ENCODE data around the gene RXRB. TPM values are rescaled to one million over a fixed set of nuclear protein-coding genes. Genes with fewer than 3 reads are reported as not detected.

The RXRB gene
- polyA plus RNA-seq, 3 donors, result 4.5 to 74.5 (median 5.1) TPM

DNA sequence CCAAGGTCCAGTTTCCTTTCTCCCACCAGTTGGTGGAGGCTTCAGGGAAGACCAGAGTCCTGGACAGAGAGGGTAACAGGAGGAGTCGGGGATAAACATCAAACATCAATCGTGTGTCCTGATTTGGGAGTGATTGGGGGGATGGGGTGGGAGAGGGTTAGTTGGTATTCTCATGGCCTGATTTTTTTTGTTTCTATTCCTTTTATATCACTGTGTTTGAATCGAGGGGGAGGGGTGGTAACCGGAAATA, 3.6 kb upstream of the RXRB start:
- H3K4me3 ChIP-seq (replicated peaks in 1 of 3; ENCODE audit: low read depth in 2 of 3, low read length in 3 of 3), result peak overlapping the region in 2 of 3 experiments; percentile 74 to 84

DNA sequence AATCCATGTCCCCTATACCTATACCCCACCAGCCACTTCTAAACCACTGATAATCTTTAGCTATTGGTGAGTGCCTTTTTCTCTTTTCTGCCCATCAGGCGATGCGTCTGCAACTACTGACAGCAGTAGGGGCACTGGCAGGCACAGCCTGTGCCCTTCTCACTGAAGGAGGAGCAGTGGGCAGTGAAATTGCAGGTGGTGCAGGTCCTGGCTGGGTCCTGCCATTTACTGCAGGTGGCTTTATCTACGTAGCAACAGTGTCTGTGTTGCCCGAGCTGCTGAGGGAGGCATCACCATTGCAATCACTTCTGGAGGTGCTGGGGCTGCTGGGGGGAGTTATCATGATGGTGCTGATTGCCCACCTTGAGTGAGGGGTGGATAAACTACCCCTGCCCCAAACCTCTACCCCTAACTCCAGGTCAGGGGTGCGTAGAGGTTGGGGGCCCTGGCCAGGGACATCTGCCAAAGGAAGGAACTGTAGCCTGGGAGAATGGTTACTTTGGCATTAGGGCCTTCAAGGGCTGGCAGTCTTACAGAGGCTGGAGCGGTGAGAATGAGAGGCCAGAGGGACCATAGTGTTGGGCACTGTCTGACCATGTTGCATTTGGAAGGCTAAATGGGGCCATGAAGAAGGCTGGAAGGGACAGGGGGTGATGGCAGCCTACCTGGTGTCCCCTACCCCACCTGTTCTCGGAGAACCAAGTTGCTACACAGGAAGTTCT, 3.1 kb upstream of the RXRB start:
- Mint-ChIP-seq H3K4me3 (peak overlapping the region; percentile 62 to 78), H3K27ac (peak overlapping the region in 6 of 7 donors; percentile 30 to 84 (median 60)), H3K4me1 (peaks cover 55% of the 10 kb centered on the region), H3K9me3 (peaks cover 0 to 3% (median 0%) of the 10 kb centered on the region in 7 donors), H3K36me3 (peaks cover 22 to 23% of the 10 kb centered on the region in 2 donors), H3K27me3 (ENCODE audit: low read depth in 3 of 3) (peaks cover 0 to 13% (median 12%) of the 10 kb centered on the region in 3 donors)
- intact Hi-C loops (cut with micrococcal nuclease), result loop anchor here (5.0 to 10.0 kb wide), 2 partner anchors 94 to 211 kb away; partner anchors contain the start of genes CUTA (in 1 of the 2), PHF1 (in 1 of the 2) and RGL2 (in 1 of the 2)
- Histone ChIP-seq H3K9ac (ENCODE audit: insufficient read depth, low read length, poor library complexity, severe bottlenecking) (no peak overlapping the region), H3K79me2 (ENCODE audit: insufficient read depth, low read length) (peaks cover 45% of the 10 kb centered on the region), H3K9me3 (replicated peaks in 1 of 2; ENCODE audit: control insufficient read depth in 1 of 2, insufficient read depth in 1 of 2, low read length in 2 of 2) (no peaks in the 10 kb centered on the region), H3K4me2 (replicated peaks; ENCODE audit: extremely low read depth, low read length, poor library complexity, severe bottlenecking) (peak overlapping the region; percentile 90), H3K27ac (ENCODE audit: low read depth in 1 of 2, low read length in 2 of 2) (no peak overlapping the region), H3K36me3 (replicated peaks in 1 of 2; ENCODE audit: control insufficient read depth in 1 of 2, insufficient read depth in 2 of 2, low read length in 2 of 2) (peaks cover 20 to 21% of the 10 kb centered on the region in 2 donors), H2AFZ (ENCODE audit: insufficient read depth, low read depth, low read length, poor library complexity, severe bottlenecking) (no peak overlapping the region), H3K4me3 (replicated peaks in 1 of 3; ENCODE audit: low read depth in 2 of 3, low read length in 3 of 3) (peak overlapping the region in 1 of 3 experiments; percentile 84), H3K27me3 (ENCODE audit: control insufficient read depth in 2 of 2, insufficient read depth in 2 of 2, low read length in 2 of 2) (no peaks in the 10 kb centered on the region), H3K4me1 (ENCODE audit: control insufficient read depth in 1 of 2, insufficient read depth in 2 of 2, low read length in 2 of 2) (peaks cover 45 to 61% of the 10 kb centered on the region in 2 donors), H4K20me1 (ENCODE audit: insufficient read depth, low read length) (peaks cover 24% of the 10 kb centered on the region)
- TF ChIP-seq, protein P1, sequence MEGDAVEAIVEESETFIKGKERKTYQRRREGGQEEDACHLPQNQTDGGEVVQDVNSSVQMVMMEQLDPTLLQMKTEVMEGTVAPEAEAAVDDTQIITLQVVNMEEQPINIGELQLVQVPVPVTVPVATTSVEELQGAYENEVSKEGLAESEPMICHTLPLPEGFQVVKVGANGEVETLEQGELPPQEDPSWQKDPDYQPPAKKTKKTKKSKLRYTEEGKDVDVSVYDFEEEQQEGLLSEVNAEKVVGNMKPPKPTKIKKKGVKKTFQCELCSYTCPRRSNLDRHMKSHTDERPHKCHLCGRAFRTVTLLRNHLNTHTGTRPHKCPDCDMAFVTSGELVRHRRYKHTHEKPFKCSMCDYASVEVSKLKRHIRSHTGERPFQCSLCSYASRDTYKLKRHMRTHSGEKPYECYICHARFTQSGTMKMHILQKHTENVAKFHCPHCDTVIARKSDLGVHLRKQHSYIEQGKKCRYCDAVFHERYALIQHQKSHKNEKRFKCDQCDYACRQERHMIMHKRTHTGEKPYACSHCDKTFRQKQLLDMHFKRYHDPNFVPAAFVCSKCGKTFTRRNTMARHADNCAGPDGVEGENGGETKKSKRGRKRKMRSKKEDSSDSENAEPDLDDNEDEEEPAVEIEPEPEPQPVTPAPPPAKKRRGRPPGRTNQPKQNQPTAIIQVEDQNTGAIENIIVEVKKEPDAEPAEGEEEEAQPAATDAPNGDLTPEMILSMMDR (IDR thresholded peaks at IDR 0.05), result no peak
- no peak for DNase-seq
- WGBS (ENCODE audit: insufficient coverage), result 100% methylated on average over 1 of the region's 7 CpGs

More for the DNA sequence above, 3.6 kb upstream of the RXRB start:
- intact Hi-C loops (cut with micrococcal nuclease), result loop anchor here (5.0 to 10.0 kb wide), 2 partner anchors 93 to 211 kb away; partner anchors contain the start of genes CUTA (in 1 of the 2), PHF1 (in 1 of the 2) and RGL2 (in 1 of the 2)
- no peak overlapping the region for H2AFZ ChIP-seq (ENCODE audit: insufficient read depth, low read depth, low read length, poor library complexity, severe bottlenecking)
- H3K9me3 Mint-ChIP-seq, result peaks cover 0 to 3% (median 0%) of the 10 kb centered on the region in 7 donors
- H3K9me3 ChIP-seq (replicated peaks in 1 of 2; ENCODE audit: control insufficient read depth in 1 of 2, insufficient read depth in 1 of 2, low read length in 2 of 2), result no peaks in the 10 kb centered on the region
- H3K27me3 Mint-ChIP-seq (ENCODE audit: low read depth in 3 of 3), result peaks cover 0 to 13% (median 12%) of the 10 kb centered on the region in 3 donors
- no CpG with 5 or more reads among the region's 4 CpGs for WGBS (ENCODE audit: insufficient coverage)
- peaks cover 46 to 63% of the 10 kb centered on the region in 2 donors for H3K4me1 ChIP-seq (ENCODE audit: control insufficient read depth in 1 of 2, insufficient read depth in 2 of 2, low read length in 2 of 2)
- H3K27me3 ChIP-seq (ENCODE audit: control insufficient read depth in 2 of 2, insufficient read depth in 2 of 2, low read length in 2 of 2), result no peaks in the 10 kb centered on the region
- H3K4me1 Mint-ChIP-seq, result peaks cover 55% of the 10 kb centered on the region
- peak overlapping the region; percentile 90 for H3K4me2 ChIP-seq (replicated peaks; ENCODE audit: extremely low read depth, low read length, poor library complexity, severe bottlenecking)
- H3K36me3 Mint-ChIP-seq, result peaks cover 22 to 23% of the 10 kb centered on the region in 2 donors
- peak overlapping the region in 4 of 7 donors; percentile 8 to 84 (median 60) for H3K27ac Mint-ChIP-seq
- peaks cover 20% of the 10 kb centered on the region for H4K20me1 ChIP-seq (ENCODE audit: insufficient read depth, low read length)
- peaks cover 40% of the 10 kb centered on the region for H3K79me2 ChIP-seq (ENCODE audit: insufficient read depth, low read length)
- TF ChIP-seq, protein P1 (IDR thresholded peaks at IDR 0.05), result no peak
- no peak for DNase-seq
- peaks cover 20 to 21% of the 10 kb centered on the region in 2 donors for H3K36me3 ChIP-seq (replicated peaks in 1 of 2; ENCODE audit: control insufficient read depth in 1 of 2, insufficient read depth in 2 of 2, low read length in 2 of 2)
- H3K27ac ChIP-seq (ENCODE audit: low read depth in 1 of 2, low read length in 2 of 2), result no peak overlapping the region
- peak overlapping the region; percentile 62 to 78 for H3K4me3 Mint-ChIP-seq
- no peak overlapping the region for H3K9ac ChIP-seq (ENCODE audit: insufficient read depth, low read length, poor library complexity, severe bottlenecking)
